Bronchial epithelial cell (primary cell): ENCODE measurements around the gene JMJD7. TPM values are rescaled to one million over a fixed set of nuclear protein-coding genes. Genes with fewer than 3 reads are reported as not detected.

Source experiments
- DNase-seq: peaks from one replicate; pipeline ENCODE4 v3.0.0-alpha.2; 2010; ENCODE audit warnings: low read depth
- FAIRE-seq: peaks from 2 replicates; lab custom pipeline; 2011; peaks lifted over from hg19 to GRCh38; lab: Jason Lieb, UNC
- H3K27me3 ChIP-seq: 2 replicates; pipeline ENCODE4 v1.5.1; 2011; ENCODE audit warnings: low read length; ENCODE audit not compliant: control insufficient read depth, insufficient read depth
- H3K36me3 ChIP-seq: 2 replicates; pipeline ENCODE4 v1.5.1; 2011; ENCODE audit warnings: low read length; ENCODE audit not compliant: control insufficient read depth, insufficient read depth
- H3K4me3 ChIP-seq: 2 replicates; pipeline ENCODE4 v1.5.1; 2011; ENCODE audit warnings: mild to moderate bottlenecking, low read depth, low read length, control low read depth
- CTCF ChIP-seq: IDR thresholded peaks from 2 replicates; pipeline ENCODE4 v1.5.1; 2011; ENCODE audit warnings: mild to moderate bottlenecking, moderate library complexity, low read length, control low read depth, inconsistent platforms; ENCODE audit not compliant: insufficient read depth, severe bottlenecking
- total RNA-seq: library from RNA; depleted of rRNA; stranded (reverse); fragments of >200 nt; gene quantifications from 2 replicates; pipeline ENCODE4 v1.2.1, GENCODE V29; 2014

JMJD7 gene
- total RNA-seq, 1 donor from 2014 or later: 22.9 TPM

GRCh38 chr15:41882689-41883483 lies 55.0 kb downstream of the JMJD7 start:
- TF ChIP-seq CTCF: no peak
- FAIRE-seq (no peak), DNase-seq (peak; percentile 34)
- Histone ChIP-seq H3K27me3 (peaks cover 3% of the 10 kb centered on the region), H3K36me3 (no peaks in the 10 kb centered on the region), H3K4me3 (peak overlapping the region; percentile 30)

GRCh38 chr15:41883484-41883825 lies 55.6 kb downstream of the JMJD7 start:
- DNase-seq: no peak
- H3K36me3 ChIP-seq: no peaks in the 10 kb centered on the region
- no peak for TF ChIP-seq CTCF
- H3K4me3 ChIP-seq: no peak overlapping the region
- FAIRE-seq: no peak
- H3K27me3 ChIP-seq: peaks cover 3% of the 10 kb centered on the region

- no peak for FAIRE-seq
- Histone ChIP-seq H3K36me3 (no peaks in the 10 kb centered on the region), H3K27me3 (peaks cover 3% of the 10 kb centered on the region), H3K4me3 (no peak overlapping the region)
- no peak for TF ChIP-seq CTCF
- DNase-seq: no peak
These were observed 56.6 kb downstream of the JMJD7 start for GRCh38 chr15:41884458-41884857.

GRCh38 chr15:41885321-41885720 lies 57.4 kb downstream of the JMJD7 start:
- no peak overlapping the region for H3K4me3 ChIP-seq
- DNase-seq (no peak), FAIRE-seq (no peak)

GRCh38 chr15:41885841-41886240 lies 57.9 kb downstream of the JMJD7 start:
- no peak for FAIRE-seq
- no peak for DNase-seq
- no peaks in the 10 kb centered on the region for H3K36me3 ChIP-seq
- no peak overlapping the region for H3K4me3 ChIP-seq
- no peak for TF ChIP-seq CTCF
- H3K27me3 ChIP-seq: no peaks in the 10 kb centered on the region

More at GRCh38 chr15:41885321-41885720, 57.4 kb downstream of the JMJD7 start:
- H3K27me3 ChIP-seq: peaks cover 2% of the 10 kb centered on the region
- no peaks in the 10 kb centered on the region for H3K36me3 ChIP-seq
- TF ChIP-seq CTCF: no peak

- no peak for FAIRE-seq
- H3K4me3 ChIP-seq: no peak overlapping the region
- DNase-seq: no peak
- no peaks in the 10 kb centered on the region for H3K27me3 ChIP-seq
- no peak for TF ChIP-seq CTCF
- no peaks in the 10 kb centered on the region for H3K36me3 ChIP-seq
These were observed 58.8 kb downstream of the JMJD7 start for GRCh38 chr15:41886741-41887140.
